Nephron (organoid): Measurements from ENCODE around the gene KCNK16.

ENCODE experiments used
- H3K27ac Mint-ChIP-seq, 3 experiments: 2 replicates each; pipeline ENCODE4 v1.8.0; 2020; ENCODE audit warnings: mixed read lengths in 3 of 3, mild to moderate bottlenecking in 2 of 3, moderate library complexity in 1 of 3
- H3K27me3 Mint-ChIP-seq: 2 replicates; pipeline ENCODE4 v1.8.0; 2021; ENCODE audit warnings: low read depth, mild to moderate bottlenecking, moderate library complexity, mixed read lengths
- H3K36me3 Mint-ChIP-seq: 2 replicates; pipeline ENCODE4 v1.8.0; 2020; ENCODE audit warnings: low read depth, mixed read lengths
- H3K4me1 Mint-ChIP-seq: 2 replicates; pipeline ENCODE4 v1.8.0; 2020; ENCODE audit warnings: mixed read lengths
- H3K4me3 Mint-ChIP-seq, 3 experiments: 2 replicates each; pipeline ENCODE4 v1.8.0; 2020; ENCODE audit warnings: mild to moderate bottlenecking in 3 of 3, mixed read lengths in 3 of 3, moderate library complexity in 2 of 3
- H3K9me3 Mint-ChIP-seq: 2 replicates; pipeline ENCODE4 v1.8.0; 2020; ENCODE audit warnings: mixed read lengths
- TF ChIP-seq, protein P1 (sequence below), 3 experiments: fragments of 200-600 bp; sonication (generic); IDR thresholded peaks; one replicate each; pipeline ENCODE4 v1.5.0; 2021; ENCODE audit warnings: antibody characterized with exemption in 3 of 3; ENCODE audit not compliant: unreplicated experiment in 3 of 3

The KCNK16 gene

GRCh38 chr6:39341352-39341751 lies 18.9 kb upstream of the KCNK16 start:
- Mint-ChIP-seq H3K9me3 (no peaks in the 10 kb centered on the region), H3K27ac (no peak overlapping the region), H3K4me3 (no peak overlapping the region), H3K4me1 (peaks cover 28% of the 10 kb centered on the region), H3K36me3 (no peaks in the 10 kb centered on the region), H3K27me3 (peaks cover 16% of the 10 kb centered on the region)
- TF ChIP-seq, protein P1, sequence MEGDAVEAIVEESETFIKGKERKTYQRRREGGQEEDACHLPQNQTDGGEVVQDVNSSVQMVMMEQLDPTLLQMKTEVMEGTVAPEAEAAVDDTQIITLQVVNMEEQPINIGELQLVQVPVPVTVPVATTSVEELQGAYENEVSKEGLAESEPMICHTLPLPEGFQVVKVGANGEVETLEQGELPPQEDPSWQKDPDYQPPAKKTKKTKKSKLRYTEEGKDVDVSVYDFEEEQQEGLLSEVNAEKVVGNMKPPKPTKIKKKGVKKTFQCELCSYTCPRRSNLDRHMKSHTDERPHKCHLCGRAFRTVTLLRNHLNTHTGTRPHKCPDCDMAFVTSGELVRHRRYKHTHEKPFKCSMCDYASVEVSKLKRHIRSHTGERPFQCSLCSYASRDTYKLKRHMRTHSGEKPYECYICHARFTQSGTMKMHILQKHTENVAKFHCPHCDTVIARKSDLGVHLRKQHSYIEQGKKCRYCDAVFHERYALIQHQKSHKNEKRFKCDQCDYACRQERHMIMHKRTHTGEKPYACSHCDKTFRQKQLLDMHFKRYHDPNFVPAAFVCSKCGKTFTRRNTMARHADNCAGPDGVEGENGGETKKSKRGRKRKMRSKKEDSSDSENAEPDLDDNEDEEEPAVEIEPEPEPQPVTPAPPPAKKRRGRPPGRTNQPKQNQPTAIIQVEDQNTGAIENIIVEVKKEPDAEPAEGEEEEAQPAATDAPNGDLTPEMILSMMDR (IDR thresholded peaks at IDR 0.05; ENCODE audit: unreplicated experiment in 3 of 3): no peak

- H3K4me1 Mint-ChIP-seq: peaks cover 27% of the 10 kb centered on the region
- H3K9me3 Mint-ChIP-seq: no peaks in the 10 kb centered on the region
- TF ChIP-seq, protein P1 (IDR thresholded peaks at IDR 0.05; ENCODE audit: unreplicated experiment in 3 of 3): no peak
- H3K27me3 Mint-ChIP-seq: peaks cover 21% of the 10 kb centered on the region
- no peaks in the 10 kb centered on the region for H3K36me3 Mint-ChIP-seq
- peak overlapping the region in 1 of 3 experiments; percentile 40 for H3K4me3 Mint-ChIP-seq
- H3K27ac Mint-ChIP-seq: peak overlapping the region in 2 of 3 experiments; percentile 35 to 85
These were observed 17.5 kb upstream of the KCNK16 start for GRCh38 chr6:39339868-39340550.

GRCh38 chr6:39339096-39339867 lies 16.8 kb upstream of the KCNK16 start:
- H3K9me3 Mint-ChIP-seq: no peaks in the 10 kb centered on the region
- peak overlapping the region in 2 of 3 experiments; percentile 35 to 85 for H3K27ac Mint-ChIP-seq
- H3K4me3 Mint-ChIP-seq: no peak overlapping the region
- TF ChIP-seq, protein P1 (IDR thresholded peaks at IDR 0.05; ENCODE audit: unreplicated experiment in 3 of 3): no peak
- H3K4me1 Mint-ChIP-seq: peaks cover 20% of the 10 kb centered on the region
- peaks cover 23% of the 10 kb centered on the region for H3K27me3 Mint-ChIP-seq
- H3K36me3 Mint-ChIP-seq: no peaks in the 10 kb centered on the region

DNA sequence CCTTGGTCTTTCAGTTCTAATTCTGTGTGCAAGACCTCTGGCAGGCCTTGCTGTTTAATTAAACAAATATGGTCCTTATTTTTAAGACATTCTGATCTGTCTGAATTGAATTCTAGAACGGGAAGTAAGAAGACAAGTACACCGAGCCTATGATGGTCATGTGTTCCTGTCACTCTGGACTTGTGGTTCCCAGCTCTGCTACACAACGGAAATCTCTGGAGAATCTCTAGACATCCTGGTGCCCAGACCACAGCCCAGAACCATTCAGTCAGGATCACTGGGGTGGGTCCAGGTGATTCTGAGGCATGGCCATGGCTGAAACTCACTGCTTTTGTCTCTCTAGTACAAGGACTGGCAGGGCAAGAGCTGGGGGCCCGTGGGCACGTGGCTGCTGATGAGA lies 15.9 kb upstream of the KCNK16 start:
- Mint-ChIP-seq H3K4me1 (peaks cover 13% of the 10 kb centered on the region), H3K9me3 (no peaks in the 10 kb centered on the region), H3K27ac (peak overlapping the region in 1 of 3 experiments; percentile 24), H3K36me3 (no peaks in the 10 kb centered on the region), H3K27me3 (peaks cover 25% of the 10 kb centered on the region), H3K4me3 (no peak overlapping the region)
- TF ChIP-seq, protein P1 (IDR thresholded peaks at IDR 0.05; ENCODE audit: unreplicated experiment in 3 of 3): no peak

GRCh38 chr6:39335780-39336545 lies 13.5 kb upstream of the KCNK16 start:
- Mint-ChIP-seq H3K36me3 (no peaks in the 10 kb centered on the region), H3K4me3 (no peak overlapping the region), H3K4me1 (peaks cover 7% of the 10 kb centered on the region), H3K27me3 (peaks cover 47% of the 10 kb centered on the region), H3K9me3 (no peaks in the 10 kb centered on the region), H3K27ac (no peak overlapping the region)
- TF ChIP-seq, protein P1 (IDR thresholded peaks at IDR 0.05; ENCODE audit: unreplicated experiment in 3 of 3): no peak
